Measurements from ENCODE around the gene PTMS. TPM values are rescaled to one million over a fixed set of nuclear protein-coding genes. Genes with fewer than 3 reads are reported as not detected.

The PTMS gene
- total RNA-seq, 1 donor from 2014 or later, result 129 TPM

DNA sequence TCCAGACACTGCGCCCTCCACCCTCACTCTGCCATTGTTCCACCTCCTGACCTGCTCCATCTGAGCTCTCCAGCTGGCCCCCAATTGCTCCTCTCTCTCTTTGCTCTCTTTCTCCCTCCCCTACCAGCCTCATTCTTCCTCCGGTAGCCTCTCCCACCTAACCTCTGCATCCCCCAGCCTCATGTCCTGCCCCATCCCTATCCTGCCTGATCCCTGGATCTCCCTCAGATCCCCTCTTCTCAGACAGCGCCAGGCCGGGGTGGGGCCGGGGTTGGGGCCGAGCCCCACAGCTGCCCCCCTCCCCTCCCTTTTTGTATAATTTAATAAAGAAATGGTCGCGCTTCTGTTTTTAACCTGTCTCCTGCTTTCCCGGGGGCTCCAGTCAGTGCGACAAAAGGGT lies 4.4 kb downstream of the PTMS start:
- intact Hi-C loops (cut with micrococcal nuclease), result no loop called here

GRCh38 chr12:6771091-6771495 lies 4.9 kb downstream of the PTMS start:
- intact Hi-C loops (cut with micrococcal nuclease), result no loop called here

DNA sequence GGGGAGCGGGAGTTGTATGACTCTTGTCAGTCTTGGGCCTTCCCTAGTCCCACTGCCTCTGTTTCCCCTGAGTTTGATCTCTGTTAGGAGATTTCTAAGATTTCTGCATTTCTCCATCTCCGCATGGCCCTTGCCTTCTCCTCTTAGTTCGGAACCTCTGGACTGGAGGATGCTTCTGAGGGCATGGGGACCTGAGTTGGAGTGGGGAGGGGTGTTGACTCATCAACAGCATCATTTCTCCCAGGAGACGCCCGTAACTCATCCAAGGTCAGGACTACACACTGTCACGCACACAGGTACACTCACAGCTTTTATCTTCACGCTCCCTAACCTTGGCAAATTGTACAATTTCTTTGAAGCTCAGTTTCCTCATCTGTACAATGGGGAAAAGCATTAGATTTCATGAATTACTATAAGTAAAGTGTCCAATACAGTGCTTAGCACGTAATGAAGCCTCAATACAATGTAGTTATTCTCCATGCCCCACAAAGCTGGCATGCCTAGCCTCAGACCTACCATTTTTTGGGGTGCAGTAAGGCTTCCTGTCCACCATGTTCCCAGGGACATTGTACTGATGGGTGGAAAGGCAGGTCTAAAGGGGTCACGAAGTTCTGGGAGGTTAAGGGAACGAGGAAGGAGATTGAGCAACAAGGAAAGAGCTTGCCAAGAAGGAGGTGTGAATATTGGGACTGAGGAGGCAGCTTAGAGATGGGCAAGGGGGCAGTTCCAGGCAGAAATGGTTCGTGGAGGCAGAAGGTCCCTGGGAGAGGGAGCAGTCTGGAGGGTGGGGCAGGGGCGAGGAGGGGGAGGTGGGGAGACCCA lies 5.6 kb downstream of the PTMS start:
- intact Hi-C loops (cut with micrococcal nuclease), result loop anchor here (1.0 kb wide), 1 partner anchor 9 kb away; no protein-coding TSS in a partner anchor

GRCh38 chr12:6772331-6772695 lies 6.2 kb downstream of the PTMS start, which contains the start of gene LAG3:
TSS of gene LAG3 (plus strand) at chr12:6772520. CDS start at chr12:6772853, 333 bp downstream.
- intact Hi-C loops (cut with micrococcal nuclease), result loop anchor here (1.0 kb wide), 1 partner anchor 8 kb away; no protein-coding TSS in a partner anchor

- intact Hi-C loops (cut with micrococcal nuclease), result loop anchor here (1.0 kb wide), 1 partner anchor 7 kb away; no protein-coding TSS in a partner anchor
Observed at GRCh38 chr12:6772726-6773589, 6.8 kb downstream of the PTMS start.

DNA sequence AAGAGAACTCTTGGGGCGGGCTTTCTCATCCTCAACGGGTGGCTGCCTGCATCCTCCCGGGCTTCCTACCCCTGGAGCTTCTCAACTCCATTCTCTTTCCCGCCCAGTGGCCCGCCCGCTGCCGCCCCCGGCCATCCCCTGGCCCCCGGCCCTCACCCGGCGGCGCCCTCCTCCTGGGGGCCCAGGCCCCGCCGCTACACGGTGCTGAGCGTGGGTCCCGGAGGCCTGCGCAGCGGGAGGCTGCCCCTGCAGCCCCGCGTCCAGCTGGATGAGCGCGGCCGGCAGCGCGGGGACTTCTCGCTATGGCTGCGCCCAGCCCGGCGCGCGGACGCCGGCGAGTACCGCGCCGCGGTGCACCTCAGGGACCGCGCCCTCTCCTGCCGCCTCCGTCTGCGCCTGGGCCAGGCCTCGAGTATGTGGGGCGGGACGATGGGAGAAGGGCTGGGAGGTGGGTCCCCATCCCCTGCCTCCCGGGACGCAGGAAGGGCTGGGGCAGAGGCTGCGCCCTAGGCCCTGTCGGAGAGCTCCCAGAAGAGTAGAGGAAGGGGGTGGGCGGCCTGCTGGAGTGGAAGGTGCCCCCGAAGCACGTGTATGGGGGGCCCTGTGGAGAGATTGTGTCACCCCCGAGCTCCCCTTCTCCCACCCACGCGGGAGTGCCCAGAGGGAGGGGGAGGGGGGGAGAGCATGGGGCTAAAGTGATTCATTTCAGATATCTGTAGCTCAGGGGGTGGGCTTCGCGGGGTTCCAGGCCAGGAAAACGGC lies 7.6 kb downstream of the PTMS start:
- intact Hi-C loops (cut with micrococcal nuclease), result no loop called here

DNA sequence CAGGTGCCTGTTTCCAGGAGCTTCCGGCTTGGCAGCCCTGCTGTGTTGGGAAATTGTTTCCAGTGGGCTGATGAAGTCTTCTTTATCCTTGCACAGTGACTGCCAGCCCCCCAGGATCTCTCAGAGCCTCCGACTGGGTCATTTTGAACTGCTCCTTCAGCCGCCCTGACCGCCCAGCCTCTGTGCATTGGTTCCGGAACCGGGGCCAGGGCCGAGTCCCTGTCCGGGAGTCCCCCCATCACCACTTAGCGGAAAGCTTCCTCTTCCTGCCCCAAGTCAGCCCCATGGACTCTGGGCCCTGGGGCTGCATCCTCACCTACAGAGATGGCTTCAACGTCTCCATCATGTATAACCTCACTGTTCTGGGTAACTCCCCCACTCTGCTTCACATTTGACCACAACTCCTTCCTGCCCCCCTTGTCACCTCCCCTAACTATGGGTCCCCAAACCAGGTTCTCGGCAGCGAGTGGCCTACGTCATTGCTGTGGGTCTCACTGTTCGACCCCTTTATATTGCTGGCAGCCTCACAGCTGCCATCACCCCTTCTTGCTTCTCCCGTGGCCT lies 8.4 kb downstream of the PTMS start:
- intact Hi-C loops (cut with micrococcal nuclease), result loop anchor here (1.0 kb wide), 1 partner anchor 8 kb away; the partner anchor contains the start of gene PTMS

- intact Hi-C loops (cut with micrococcal nuclease), result loop anchor here (1.0 kb wide), 1 partner anchor 9 kb away; the partner anchor contains the start of gene PTMS
Observed at GRCh38 chr12:6775185-6776174, 9.3 kb downstream of the PTMS start.

- intact Hi-C loops (cut with micrococcal nuclease), result no loop called here
Observed at GRCh38 chr12:6777386-6777785, 11.2 kb downstream of the PTMS start.

DNA sequence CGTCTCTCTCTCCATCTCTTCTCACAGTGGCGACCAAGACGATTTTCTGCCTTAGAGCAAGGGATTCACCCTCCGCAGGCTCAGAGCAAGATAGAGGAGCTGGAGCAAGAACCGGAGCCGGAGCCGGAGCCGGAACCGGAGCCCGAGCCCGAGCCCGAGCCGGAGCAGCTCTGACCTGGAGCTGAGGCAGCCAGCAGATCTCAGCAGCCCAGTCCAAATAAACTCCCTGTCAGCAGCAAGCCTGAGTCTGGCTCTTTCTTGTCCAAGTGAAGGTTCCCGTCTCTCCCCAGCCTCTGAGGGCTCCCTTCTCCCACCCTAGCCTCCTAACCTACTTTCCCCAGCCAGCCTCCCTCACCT lies 12.0 kb downstream of the PTMS start:
- intact Hi-C loops (cut with micrococcal nuclease), result no loop called here

DNA sequence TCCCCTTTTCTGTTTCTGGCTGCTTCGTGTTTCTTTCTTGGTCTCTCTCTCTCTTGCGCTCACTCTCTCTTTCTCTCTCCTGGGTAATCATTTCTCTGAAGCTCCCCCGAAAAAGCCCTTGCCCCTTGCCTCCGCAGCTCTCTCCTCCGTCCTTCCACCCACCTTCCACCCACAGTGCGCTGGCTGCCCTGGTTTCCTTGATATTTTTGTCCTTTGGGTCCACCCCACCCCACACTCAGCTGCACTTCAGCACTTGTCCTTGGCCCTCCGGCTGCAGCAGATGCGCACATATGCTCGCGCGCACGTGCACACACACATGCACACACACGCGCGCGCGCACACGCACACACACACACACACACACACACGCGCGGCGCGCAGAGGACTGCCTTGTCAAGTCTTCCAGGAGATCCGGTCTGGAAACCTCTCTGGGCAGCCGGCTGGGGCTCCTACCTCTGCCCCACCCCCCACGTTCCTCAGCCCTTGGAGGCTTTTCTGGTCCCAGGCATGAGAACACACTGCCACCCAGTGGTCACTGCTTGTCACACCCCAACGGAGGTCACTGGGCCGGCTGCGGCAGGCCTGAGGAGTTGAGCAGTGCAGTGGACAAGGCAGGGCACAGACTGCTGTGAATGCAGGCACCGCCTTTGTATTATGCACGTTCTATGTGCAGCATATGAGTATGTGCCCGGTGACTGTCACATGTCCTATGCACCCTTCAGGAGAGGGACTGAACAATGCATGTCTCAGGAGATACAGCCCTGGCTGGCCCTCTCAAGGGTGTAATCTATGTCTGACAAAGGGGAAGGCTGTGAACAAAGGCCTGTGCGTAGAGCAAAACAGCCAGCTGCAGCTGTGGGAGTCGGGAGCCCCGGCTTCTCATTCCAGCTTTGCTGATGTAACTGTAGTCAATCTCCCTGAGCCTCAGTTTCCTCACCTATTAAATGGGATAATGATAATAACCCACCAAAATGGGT lies 12.7 kb downstream of the PTMS start:
- intact Hi-C loops (cut with micrococcal nuclease), result loop anchor here (1.0 kb wide), 5 partner anchors 13 to 162 kb away; partner anchors contain the start of genes ING4, MLF2 and PTMS

GRCh38 chr12:6779708-6780432 lies 13.7 kb downstream of the PTMS start:
- intact Hi-C loops (cut with micrococcal nuclease), result loop anchor here (1.0 kb wide), 8 partner anchors 8 to 163 kb away; partner anchors contain the start of genes CD4, ING4, LAG3 and MLF2

DNA sequence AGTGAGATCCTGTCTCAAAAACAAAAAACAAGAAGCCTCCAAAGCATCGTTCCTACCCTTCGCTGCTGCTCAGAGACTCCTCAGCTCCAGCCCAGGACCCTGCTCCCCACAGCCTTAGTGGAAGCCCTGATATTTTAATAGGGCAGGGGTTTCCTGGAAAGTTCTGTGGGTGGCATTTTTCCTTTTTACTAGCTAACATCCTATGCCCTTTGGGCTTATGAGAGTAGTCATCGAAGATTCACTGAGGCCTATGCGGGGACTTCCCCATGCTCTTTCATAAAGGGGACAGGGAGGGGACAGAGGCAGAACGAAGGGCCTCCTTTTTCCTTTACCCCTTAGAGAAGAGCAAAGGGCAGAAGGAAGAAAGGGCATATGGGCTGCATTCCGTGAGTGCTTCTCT lies 14.4 kb downstream of the PTMS start:
- intact Hi-C loops (cut with micrococcal nuclease), result loop anchor here (1.0 kb wide), 3 partner anchors 8 to 45 kb away; partner anchors contain the start of genes CD4 and LAG3

- intact Hi-C loops (cut with micrococcal nuclease), result no loop called here
Observed at GRCh38 chr12:6782119-6782518, 16.0 kb downstream of the PTMS start.

DNA sequence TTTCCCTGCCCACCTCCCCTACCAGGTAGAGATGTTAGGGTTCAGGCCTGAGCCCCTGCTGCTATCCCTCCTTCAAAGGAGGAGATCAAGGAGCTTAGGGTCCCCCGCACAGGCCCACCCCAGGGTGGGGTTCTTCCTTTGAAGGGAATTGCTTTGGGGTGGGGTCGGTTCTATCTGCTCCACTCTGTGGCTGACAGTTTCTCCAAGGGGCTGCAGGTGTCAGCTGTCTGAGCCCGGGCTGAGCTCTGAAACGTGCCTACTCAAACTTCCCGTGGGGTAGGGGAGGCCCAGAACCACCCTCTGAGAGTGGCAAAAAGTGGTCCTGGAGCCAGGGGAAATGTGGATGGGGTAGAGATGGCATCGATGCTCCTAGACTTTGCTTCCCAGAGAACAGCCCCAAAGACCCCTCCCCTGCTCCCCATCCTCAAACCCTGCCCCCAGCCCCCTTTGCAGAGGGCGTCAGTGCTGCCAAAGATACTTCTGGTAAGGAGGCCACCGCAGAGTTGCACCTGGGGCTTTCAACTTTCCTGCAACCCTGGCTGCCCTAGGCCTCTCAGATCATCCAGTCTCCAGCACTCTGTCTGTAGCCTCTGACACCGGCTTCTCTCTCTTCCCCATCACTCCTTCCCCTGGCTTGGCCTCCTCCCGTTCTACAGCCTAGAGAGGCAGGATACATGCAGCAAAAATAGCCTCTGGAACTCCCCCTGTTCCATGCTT lies 16.8 kb downstream of the PTMS start:
- intact Hi-C loops (cut with micrococcal nuclease), result no loop called here

- intact Hi-C loops (cut with micrococcal nuclease), result no loop called here
Observed at GRCh38 chr12:6783828-6784227, 17.7 kb downstream of the PTMS start.

DNA sequence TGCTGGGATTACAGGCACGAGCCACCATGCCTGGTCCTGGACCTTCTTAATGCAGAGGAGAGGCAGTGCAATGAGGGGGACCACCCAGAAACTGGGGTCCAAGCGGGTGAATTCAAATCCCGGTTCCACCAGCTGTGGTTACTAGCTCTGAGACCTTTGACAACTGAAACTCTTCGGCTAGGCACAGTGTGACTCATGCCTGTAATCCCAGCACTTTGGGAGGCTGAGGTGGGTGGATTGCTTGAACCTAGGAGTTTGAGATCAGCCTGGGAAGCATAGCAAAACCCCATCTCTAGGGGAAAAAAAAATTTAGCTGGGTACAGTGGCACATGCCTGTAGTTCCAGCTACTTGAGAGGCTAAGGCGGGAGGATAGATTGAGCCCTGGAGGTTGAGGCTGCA lies 18.1 kb downstream of the PTMS start:
- intact Hi-C loops (cut with micrococcal nuclease), result no loop called here
